ENCODE data around the gene SLC51B.
"Not testable (repeated sequence)": the region's sequence is repeated elsewhere in the genome, so short reads cannot be mapped to it uniquely, and the experiment has no call there.

SLC51B gene

GRCh38 chr15:65067317-65067644 is 22.1 kb downstream of the SLC51B start:
- FAIRE-seq, result no peak

- FAIRE-seq, result no peak
These were observed 22.6 kb downstream of the SLC51B start, which contains the start of gene RASL12 for GRCh38 chr15:65067645-65068402. Gene RASL12, minus strand, starts transcription at chr15:65067991. Its CDS starts 156 bp downstream, at chr15:65067835.

GRCh38 chr15:65068403-65068788 is 23.2 kb downstream of the SLC51B start:
- FAIRE-seq, result no peak

- FAIRE-seq, result no peak
These were observed 24.0 kb downstream of the SLC51B start for GRCh38 chr15:65069179-65069578.

- no peak for FAIRE-seq
These were observed 24.8 kb downstream of the SLC51B start for GRCh38 chr15:65069779-65070546.

- no peak for FAIRE-seq
These were observed 26.2 kb downstream of the SLC51B start for GRCh38 chr15:65071381-65071811.

GRCh38 chr15:65072027-65072426 is 26.8 kb downstream of the SLC51B start:
- no peak for FAIRE-seq

- no peak for FAIRE-seq
These were observed 27.4 kb downstream of the SLC51B start for GRCh38 chr15:65072617-65073016.

GRCh38 chr15:65074946-65075345 is 29.8 kb downstream of the SLC51B start:
- FAIRE-seq, result not testable (repeated sequence)

- FAIRE-seq, result not testable (repeated sequence)
These were observed 30.6 kb downstream of the SLC51B start for GRCh38 chr15:65075607-65076395.

- FAIRE-seq, result no peak
These were observed 31.5 kb downstream of the SLC51B start, which contains the start of gene KBTBD13 for GRCh38 chr15:65076486-65077290. Gene KBTBD13, plus strand, starts transcription at chr15:65076746. Its CDS starts 70 bp downstream, at chr15:65076816.

GRCh38 chr15:65077291-65077980 is 32.2 kb downstream of the SLC51B start:
- no peak for FAIRE-seq

- no peak for FAIRE-seq
These were observed 32.8 kb downstream of the SLC51B start for GRCh38 chr15:65077981-65078352.

- FAIRE-seq, result no peak
These were observed 34.4 kb downstream of the SLC51B start for GRCh38 chr15:65079580-65079979.

- no peak for FAIRE-seq
These were observed 36.1 kb downstream of the SLC51B start for GRCh38 chr15:65081270-65081669.

- no peak for FAIRE-seq
These were observed 36.6 kb downstream of the SLC51B start for GRCh38 chr15:65081758-65082157.

- FAIRE-seq, result no peak
These were observed 37.2 kb downstream of the SLC51B start for GRCh38 chr15:65082303-65082953.

- no peak for FAIRE-seq
These were observed 38.1 kb downstream of the SLC51B start for GRCh38 chr15:65083262-65083701.

- FAIRE-seq, result no peak
These were observed 39.5 kb downstream of the SLC51B start for GRCh38 chr15:65084500-65085206.

GRCh38 chr15:65085207-65085753 is 40.1 kb downstream of the SLC51B start:
- FAIRE-seq, result no peak
